GM19438 (cell line): Measurements from ENCODE around the gene WDR7.

ENCODE experiments used
- ATAC-seq: cut with Tn5 transposase; IDR thresholded peaks from one replicate; pipeline ENCODE4 v1.9.1; 2021; ENCODE audit warnings: low read depth; ENCODE audit not compliant: unreplicated experiment

The WDR7 gene

GRCh38 chr18:56929886-56930285 is 278.7 kb downstream of the WDR7 start:
- ATAC-seq: no peak

- ATAC-seq: no peak
These were observed 282.3 kb downstream of the WDR7 start for GRCh38 chr18:56933472-56933871.

DNA sequence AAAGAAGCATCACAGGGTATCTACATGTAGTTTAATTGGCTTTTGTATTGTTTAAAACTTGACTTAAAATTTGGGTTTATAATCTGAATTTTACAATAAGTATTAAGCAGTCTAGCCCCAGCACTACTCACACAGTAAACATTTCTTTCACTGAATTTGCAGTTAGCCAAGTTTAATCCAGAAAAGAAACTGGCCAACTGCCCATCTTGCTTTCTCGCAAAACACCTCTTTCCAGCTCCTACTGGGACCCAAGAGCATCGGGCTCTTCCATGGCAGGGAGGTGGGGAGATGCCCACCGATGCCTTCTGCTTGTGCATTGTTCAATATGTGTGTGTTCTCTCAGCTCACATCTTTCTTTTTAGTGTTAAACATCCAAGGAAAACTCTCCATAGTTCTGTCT is 283.0 kb downstream of the WDR7 start:
- ATAC-seq: no peak

DNA sequence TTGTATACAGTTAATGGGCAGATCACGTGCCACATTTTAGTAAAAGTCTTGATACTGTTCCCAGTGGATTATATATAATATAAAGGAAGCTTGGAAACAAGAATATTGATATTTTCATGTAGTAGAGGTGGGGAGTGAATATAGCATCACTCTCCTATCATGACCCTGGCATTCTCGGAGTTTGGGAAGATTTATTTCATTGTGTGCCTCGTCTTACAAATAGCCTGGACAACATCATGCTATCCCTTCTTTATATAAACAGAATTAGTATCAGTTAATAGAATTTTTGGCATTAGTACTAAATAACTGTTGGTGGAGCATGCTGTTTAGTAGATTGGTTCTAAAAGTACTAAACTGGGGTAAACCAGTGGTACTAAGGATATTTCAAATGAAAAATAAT is 283.7 kb downstream of the WDR7 start:
- no peak for ATAC-seq

DNA sequence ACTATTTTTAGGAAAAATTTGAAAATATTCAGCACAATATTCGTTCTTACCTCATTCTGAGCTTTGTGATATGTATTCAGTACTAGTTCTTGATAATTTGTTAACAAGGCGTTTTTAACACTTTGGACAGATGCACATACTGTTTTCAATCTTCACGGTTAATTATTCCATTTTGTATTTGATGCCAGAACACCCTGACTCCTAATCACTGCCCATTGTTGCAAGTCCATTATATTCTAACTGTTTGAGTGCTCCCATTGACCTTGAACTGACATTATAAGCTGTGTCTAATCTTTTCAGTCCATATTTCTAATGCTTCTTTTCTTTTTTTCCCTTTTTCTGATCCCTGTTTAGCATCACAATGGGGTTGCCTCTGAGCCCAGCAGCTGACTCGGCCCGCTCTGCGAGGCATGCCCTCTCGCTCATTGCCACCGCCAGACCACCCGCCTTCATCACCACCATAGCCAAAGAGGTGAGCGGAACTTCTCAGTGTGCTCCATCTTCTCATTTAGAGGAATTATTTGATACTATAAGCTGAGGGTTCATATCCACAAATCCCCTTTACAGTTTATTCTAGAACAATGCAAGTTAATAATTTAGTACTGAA is 284.4 kb downstream of the WDR7 start:
- ATAC-seq: no peak

DNA sequence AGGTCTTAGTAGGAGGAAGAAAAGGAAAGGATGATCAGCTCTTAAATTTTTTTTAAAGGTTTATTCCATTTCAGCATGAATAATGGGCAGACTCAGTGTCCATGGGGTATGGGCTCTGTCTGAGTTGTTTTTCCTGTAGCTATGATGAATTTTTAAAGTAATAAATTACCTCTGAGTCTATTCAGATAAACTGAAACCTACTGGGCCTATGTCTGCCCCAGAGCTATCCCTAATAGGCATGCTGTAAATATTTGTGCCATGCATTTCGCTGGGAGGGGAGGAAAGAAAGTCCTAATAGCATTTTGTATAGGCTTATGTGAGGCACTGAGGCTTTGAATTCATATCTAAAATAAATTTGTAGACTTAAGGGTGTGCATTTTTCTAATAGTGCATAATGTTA is 285.3 kb downstream of the WDR7 start:
- ATAC-seq: no peak

- ATAC-seq: no peak
These were observed 286.8 kb downstream of the WDR7 start for GRCh38 chr18:56937874-56938430.

DNA sequence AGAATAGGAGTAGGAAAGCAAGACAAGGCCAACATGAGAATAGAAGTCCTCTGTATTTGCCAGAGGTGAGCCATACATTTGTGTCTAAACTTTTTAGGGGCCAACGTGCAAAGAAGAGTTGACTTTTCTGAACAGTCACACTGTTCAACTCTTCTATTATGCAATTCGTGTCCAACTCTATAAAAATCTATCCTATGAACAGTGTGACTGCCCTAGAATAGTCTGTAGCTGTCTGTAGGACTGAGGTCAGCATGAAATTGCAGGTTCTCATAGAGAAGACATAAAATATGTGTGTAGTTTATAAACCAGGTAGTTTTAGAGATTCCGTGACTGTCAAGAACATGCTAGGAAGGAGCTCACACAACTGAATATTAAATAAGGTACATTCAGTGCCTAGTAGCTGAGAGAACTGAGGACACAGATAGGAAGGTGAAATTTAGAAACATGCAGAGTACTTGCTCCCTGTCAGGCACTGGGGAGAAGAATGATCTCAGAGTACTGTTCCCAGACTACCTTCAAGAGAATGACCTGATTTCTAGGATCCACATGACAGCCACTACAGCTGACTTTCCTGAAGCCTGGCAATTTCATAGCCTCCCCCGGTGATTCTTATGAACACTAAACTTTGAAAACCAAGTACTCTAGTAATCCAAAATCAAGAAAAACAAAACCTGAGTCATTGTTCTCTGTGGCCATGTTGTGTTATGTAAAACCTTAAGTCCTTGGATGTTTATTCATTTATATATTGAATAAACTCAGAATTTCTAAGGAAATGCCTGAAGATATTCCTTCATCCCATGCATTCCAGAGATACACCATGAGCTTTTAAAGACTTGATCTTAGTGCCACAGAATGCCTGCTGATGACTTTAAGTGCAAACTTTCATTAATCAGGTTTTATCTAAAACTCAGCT is 294.3 kb downstream of the WDR7 start:
- ATAC-seq: no peak

DNA sequence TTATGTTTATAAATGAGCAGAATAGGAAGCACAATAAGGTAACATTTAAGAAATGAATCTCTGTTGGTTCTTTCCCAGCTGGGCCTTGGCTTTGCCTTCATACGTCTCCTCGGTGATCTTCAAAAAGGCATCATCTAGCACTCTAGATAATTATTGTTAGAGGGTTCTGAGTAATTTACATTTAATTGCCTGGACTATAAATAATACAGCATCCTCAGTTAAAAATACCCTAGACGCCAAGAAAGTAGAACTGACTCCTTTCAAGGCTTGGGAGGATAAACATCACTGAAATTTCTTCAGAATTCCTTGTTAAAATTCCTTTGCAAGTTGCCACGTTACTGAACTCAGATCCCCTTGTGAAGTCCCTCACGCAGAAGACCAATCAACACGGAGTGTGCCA is 296.1 kb downstream of the WDR7 start:
- no peak for ATAC-seq

DNA sequence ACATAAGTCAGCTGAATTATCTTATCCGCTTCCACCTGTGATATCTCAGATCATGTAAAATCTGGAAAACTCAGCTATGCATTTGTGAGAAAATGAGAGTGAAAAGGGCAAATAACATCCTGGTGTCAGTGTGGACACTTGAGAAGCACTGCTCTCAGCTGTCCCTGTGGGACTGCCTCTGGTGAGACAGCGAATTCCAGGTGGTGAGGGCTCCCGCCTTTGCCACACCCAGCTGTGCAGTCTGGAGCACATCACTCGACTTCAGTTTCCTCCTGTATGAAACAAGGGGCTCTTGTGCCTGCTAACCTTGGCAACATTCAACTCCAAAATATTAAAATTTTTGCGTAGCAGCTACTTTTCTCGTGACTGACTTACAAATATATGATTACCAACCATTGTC is 300.9 kb downstream of the WDR7 start:
- no peak for ATAC-seq

DNA sequence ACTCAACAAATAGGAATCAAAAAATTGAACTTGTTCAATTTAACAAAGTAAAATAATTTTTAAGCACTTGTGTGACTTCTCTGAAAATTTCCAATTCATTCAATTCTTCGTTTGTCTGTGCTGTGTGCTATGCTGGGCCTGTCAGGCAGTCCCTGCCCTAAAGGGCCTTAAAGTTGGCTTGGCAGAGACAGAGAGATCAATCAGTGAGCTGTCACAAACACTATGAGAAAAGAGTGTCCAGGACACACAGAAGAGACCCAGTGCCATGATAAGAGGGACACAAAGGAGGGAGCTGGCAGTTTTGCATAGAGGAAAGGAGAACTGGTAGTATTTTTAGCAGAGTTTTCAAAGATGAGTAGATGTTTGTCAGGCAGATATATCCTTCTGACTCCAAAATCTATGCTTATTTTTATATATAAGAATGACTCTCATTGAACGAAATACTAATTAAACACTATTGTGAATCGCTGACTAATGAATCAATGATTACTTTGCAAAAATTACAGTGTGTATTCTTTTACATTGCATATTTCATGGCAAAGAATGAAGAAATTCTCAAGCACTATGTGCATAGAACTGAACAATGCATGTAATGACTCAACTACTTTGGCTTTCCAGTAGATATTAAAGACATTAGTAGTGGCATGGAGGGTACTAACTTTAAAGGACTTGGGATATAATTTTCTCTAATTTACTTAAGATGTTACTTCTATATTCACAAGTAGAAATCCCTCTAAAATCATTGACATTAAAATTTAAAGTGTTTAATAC is 302.5 kb downstream of the WDR7 start:
- ATAC-seq: no peak

DNA sequence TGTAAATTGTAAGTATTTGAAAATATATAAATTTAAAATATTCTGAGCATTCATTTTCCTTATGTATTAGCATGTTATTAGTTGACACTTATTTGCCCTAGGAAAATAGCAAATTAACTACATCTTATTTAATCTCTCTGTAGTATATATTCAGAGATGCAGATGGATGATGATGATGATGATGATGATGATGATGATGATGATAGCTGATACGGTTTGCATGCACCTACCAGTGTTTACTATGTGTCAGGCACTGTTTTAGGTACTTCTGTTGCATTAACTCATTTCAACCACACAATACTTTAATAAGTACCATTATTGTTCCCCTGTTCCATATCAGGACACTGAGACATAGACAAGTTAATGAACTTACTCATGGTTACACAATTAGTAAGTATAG is 304.3 kb downstream of the WDR7 start:
- ATAC-seq: no peak

DNA sequence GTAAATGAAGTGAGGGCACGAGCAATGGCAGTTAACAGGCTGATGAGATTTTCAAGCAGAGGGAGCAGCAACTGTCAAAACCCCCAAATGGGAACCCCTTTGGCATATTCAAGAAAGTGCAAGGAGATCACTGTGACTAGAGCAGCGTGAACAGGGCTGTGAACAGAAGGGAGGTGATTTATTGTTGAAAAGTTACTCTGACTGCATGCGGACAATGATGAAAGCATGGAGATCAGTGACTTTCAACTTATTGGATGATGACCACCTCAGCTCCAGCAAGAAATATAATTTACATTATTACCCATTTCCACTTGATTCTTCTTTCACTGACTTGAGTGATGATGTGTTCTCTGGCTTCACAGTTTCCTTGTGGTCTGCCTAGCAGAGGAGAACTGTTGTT is 308.0 kb downstream of the WDR7 start:
- ATAC-seq: no peak

DNA sequence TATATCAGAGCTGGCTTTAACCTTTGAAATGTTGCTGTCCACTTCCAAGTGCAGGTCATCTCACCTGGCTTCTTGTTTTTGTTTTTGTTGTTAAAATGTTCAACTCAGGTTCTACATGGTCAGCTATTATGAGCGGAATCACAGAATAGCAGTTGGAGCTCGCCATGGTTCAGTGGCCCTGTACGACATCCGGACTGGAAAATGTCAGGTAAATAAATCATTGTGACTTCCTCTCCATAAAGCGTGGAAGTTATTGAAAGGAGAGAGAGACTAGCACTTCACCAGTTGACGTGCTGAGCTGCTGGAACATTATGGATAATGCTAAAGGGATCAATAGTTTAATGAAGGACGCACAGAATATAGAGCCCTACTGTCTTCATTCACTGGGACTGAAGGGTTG is 311.2 kb downstream of the WDR7 start:
- ATAC-seq: no peak

GRCh38 chr18:56967035-56967434 is 315.9 kb downstream of the WDR7 start:
- ATAC-seq: no peak

DNA sequence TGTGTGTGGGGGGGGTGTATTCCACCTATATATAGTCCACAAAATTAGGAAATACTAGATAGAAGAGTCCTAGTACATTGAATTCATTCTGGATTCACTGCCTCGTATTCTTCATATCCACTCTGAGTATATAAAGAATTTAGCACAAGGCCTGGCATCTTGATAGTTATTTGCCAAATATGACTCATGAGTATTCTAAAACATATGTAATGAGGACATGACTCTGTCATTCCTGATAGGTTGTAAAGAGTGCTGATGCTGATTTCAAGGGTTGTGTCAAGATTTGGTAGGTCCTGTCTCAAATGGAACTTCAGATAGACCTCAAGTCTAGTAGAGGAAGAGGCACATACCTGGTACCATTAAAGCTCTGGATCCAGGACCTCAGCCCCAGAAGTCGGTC is 322.3 kb downstream of the WDR7 start:
- no peak for ATAC-seq

DNA sequence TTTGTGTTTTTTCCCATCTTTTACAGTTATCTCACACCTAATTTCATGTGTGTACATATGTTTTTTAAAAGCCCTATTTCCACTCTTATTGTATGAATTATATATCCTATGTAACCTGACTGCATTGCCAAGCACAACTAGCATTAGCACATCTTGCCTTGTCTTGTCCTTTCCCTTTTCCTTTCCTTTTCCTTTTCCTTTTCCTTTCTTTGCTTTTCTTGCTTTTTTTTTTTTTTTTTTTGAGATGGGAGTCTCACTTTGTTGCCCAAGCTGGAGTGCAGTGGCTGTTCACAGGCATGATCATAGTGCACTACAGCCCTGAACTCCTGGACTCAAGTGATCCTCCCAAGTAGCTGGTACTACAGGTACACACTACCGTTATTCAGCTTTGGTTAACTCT is 323.0 kb downstream of the WDR7 start:
- ATAC-seq: no peak

DNA sequence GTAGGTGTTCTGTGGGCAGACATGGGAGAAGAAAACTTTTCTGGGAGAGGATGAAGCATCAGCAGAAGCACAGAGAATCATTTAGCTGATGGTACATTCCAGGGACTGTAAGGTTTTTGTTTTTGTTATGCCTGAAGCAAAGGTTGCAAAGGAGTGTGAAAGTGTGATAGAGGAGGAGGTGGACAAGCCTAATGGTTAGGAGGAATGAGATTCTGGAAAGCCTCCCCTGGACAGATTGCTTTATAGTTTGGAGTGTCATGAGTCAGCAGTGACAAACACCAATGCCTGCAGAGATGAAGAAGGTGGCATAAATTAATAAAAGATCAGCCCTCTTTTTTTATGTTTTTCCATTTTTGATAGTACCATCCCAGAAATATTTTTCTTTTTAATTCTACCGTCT is 324.1 kb downstream of the WDR7 start:
- no peak for ATAC-seq

- ATAC-seq: no peak
These were observed 326.1 kb downstream of the WDR7 start for GRCh38 chr18:56977309-56977708.

DNA sequence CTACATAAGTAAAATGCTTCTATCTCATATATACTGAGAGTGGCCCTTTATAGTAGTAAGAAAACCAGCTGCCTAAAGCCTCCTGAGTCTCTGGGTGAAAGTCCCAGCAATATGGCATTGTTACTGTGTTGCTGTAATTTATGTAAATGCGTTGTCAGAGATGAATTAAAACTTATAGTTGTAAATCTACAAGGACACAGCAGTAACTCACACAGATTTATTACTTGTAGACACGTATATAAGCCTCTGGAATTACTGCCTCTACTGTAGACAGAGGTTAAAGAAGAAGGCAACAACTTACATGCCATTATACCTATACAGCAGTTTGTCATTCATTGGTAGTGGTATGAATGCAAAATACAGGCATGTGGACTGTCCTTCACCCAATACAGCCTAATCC is 326.6 kb downstream of the WDR7 start:
- ATAC-seq: no peak

GRCh38 chr18:56980151-56980550 is 329.0 kb downstream of the WDR7 start:
- ATAC-seq: no peak
